ENCODE measurements around the gene ZNF385D. TPM values are rescaled to one million over a fixed set of nuclear protein-coding genes. Genes with fewer than 3 reads are reported as not detected.

Gene ZNF385D
- total RNA-seq, 1 experiment from 2014 or later, result not detected

GRCh38 chr3:21407743-21408142 is 343.3 kb downstream of the ZNF385D start:
- Mint-ChIP-seq H3K4me3 (ENCODE audit: low read depth, unreplicated experiment) (no peak overlapping the region), H3K27me3 (ENCODE audit: unreplicated experiment) (no peaks in the 10 kb centered on the region), H3K9me3 (ENCODE audit: low read depth, unreplicated experiment) (no peaks in the 10 kb centered on the region), H3K4me1 (ENCODE audit: low read depth, unreplicated experiment) (no peaks in the 10 kb centered on the region), H3K36me3 (ENCODE audit: insufficient read depth, unreplicated experiment) (no peaks in the 10 kb centered on the region), H3K27ac (ENCODE audit: unreplicated experiment) (no peak overlapping the region)
- DNase-seq, result no peak
- no peak for TF ChIP-seq CTCF (IDR thresholded peaks at IDR 0.05; ENCODE audit: unreplicated experiment)
- CTCF ChIA-PET, result no interaction called here
- intact Hi-C loops (cut with micrococcal nuclease; ENCODE audit: unreplicated experiment), result no loop called here
- no TSS peak for BruUV-seq (replicated peaks)

- CTCF ChIA-PET, result no interaction called here
- TF ChIP-seq CTCF (IDR thresholded peaks at IDR 0.05; ENCODE audit: unreplicated experiment), result no peak
- H3K27ac Mint-ChIP-seq (ENCODE audit: unreplicated experiment), result no peak overlapping the region
- H3K27me3 Mint-ChIP-seq (ENCODE audit: unreplicated experiment), result no peaks in the 10 kb centered on the region
- no peak for DNase-seq
- H3K9me3 Mint-ChIP-seq (ENCODE audit: low read depth, unreplicated experiment), result no peaks in the 10 kb centered on the region
- BruUV-seq (replicated peaks), result no TSS peak
- H3K4me3 Mint-ChIP-seq (ENCODE audit: low read depth, unreplicated experiment), result no peak overlapping the region
- intact Hi-C loops (cut with micrococcal nuclease; ENCODE audit: unreplicated experiment), result no loop called here
- H3K4me1 Mint-ChIP-seq (ENCODE audit: low read depth, unreplicated experiment), result no peaks in the 10 kb centered on the region
- no peaks in the 10 kb centered on the region for H3K36me3 Mint-ChIP-seq (ENCODE audit: insufficient read depth, unreplicated experiment)
These were observed 345.0 kb downstream of the ZNF385D start for GRCh38 chr3:21405671-21406667.

- no peak for TF ChIP-seq CTCF (IDR thresholded peaks at IDR 0.05; ENCODE audit: unreplicated experiment)
- DNase-seq, result no peak
- Mint-ChIP-seq H3K4me3 (ENCODE audit: low read depth, unreplicated experiment) (no peak overlapping the region), H3K9me3 (ENCODE audit: low read depth, unreplicated experiment) (no peaks in the 10 kb centered on the region), H3K27ac (ENCODE audit: unreplicated experiment) (no peak overlapping the region), H3K27me3 (ENCODE audit: unreplicated experiment) (no peaks in the 10 kb centered on the region), H3K36me3 (ENCODE audit: insufficient read depth, unreplicated experiment) (no peaks in the 10 kb centered on the region), H3K4me1 (ENCODE audit: low read depth, unreplicated experiment) (peaks cover 10% of the 10 kb centered on the region)
- CTCF ChIA-PET, result no interaction called here
- BruUV-seq (replicated peaks), result no TSS peak
- intact Hi-C loops (cut with micrococcal nuclease; ENCODE audit: unreplicated experiment), result no loop called here
These were observed 352.5 kb downstream of the ZNF385D start for GRCh38 chr3:21398461-21398860.

- CTCF ChIA-PET, result no interaction called here
- H3K27ac Mint-ChIP-seq (ENCODE audit: unreplicated experiment), result peak overlapping the region; percentile 66
These were observed 357.2 kb downstream of the ZNF385D start for GRCh38 chr3:21393683-21394311.

More at GRCh38 chr3:21393683-21394311, 357.2 kb downstream of the ZNF385D start:
- H3K9me3 Mint-ChIP-seq (ENCODE audit: low read depth, unreplicated experiment), result peaks cover 4% of the 10 kb centered on the region
- H3K4me1 Mint-ChIP-seq (ENCODE audit: low read depth, unreplicated experiment), result peaks cover 23% of the 10 kb centered on the region
- no peak for DNase-seq
- intact Hi-C loops (cut with micrococcal nuclease; ENCODE audit: unreplicated experiment), result loop anchor here (5.0 kb wide), 2 partner anchors 121 to 136 kb away; no protein-coding TSS in a partner anchor
- TF ChIP-seq CTCF (IDR thresholded peaks at IDR 0.05; ENCODE audit: unreplicated experiment), result no peak
- BruUV-seq (replicated peaks), result no TSS peak
- H3K4me3 Mint-ChIP-seq (ENCODE audit: low read depth, unreplicated experiment), result no peak overlapping the region
- no peaks in the 10 kb centered on the region for H3K36me3 Mint-ChIP-seq (ENCODE audit: insufficient read depth, unreplicated experiment)
- no peaks in the 10 kb centered on the region for H3K27me3 Mint-ChIP-seq (ENCODE audit: unreplicated experiment)
